GM19455 (cell line): ENCODE results near the gene FCHO2.
"Not testable (repeated sequence)": the region's sequence is repeated elsewhere in the genome, so short reads cannot be mapped to it uniquely, and the experiment has no call there.

Source experiments
- ATAC-seq: cut with Tn5 transposase; IDR thresholded peaks from one replicate; pipeline ENCODE4 v1.9.1; 2021; ENCODE audit not compliant: unreplicated experiment

The FCHO2 gene

GRCh38 chr5:72955768-72956323 is at the start of gene FCHO2:
Gene FCHO2, plus strand, starts transcription at chr5:72956041. Its CDS starts 56 bp downstream, at chr5:72956097.
- ATAC-seq = peak; percentile 92

- ATAC-seq = no peak
These were observed 49.0 kb upstream of the FCHO2 start for GRCh38 chr5:72906806-72907205.

- no peak for ATAC-seq
These were observed 47.2 kb upstream of the FCHO2 start for GRCh38 chr5:72908664-72909063.

- no peak for ATAC-seq
These were observed 38.5 kb upstream of the FCHO2 start for GRCh38 chr5:72917371-72917776.

GRCh38 chr5:72920690-72921502 is 34.9 kb upstream of the FCHO2 start:
- no peak for ATAC-seq

- ATAC-seq = no peak
These were observed 34.0 kb upstream of the FCHO2 start for GRCh38 chr5:72921886-72922285.

GRCh38 chr5:72922422-72922821 is 33.4 kb upstream of the FCHO2 start:
- no peak for ATAC-seq

GRCh38 chr5:72925336-72926010 is 30.4 kb upstream of the FCHO2 start:
- ATAC-seq = no peak

GRCh38 chr5:72932686-72933085 is 23.2 kb upstream of the FCHO2 start:
- ATAC-seq = not testable (repeated sequence)

- not testable (repeated sequence) for ATAC-seq
These were observed 20.7 kb upstream of the FCHO2 start for GRCh38 chr5:72934953-72935725.

- no peak for ATAC-seq
These were observed 18.9 kb upstream of the FCHO2 start for GRCh38 chr5:72936893-72937292.

GRCh38 chr5:72937517-72938061 is 18.3 kb upstream of the FCHO2 start:
- no peak for ATAC-seq

GRCh38 chr5:72938206-72938605 is 17.6 kb upstream of the FCHO2 start:
- no peak for ATAC-seq

- ATAC-seq = no peak
These were observed 15.8 kb upstream of the FCHO2 start for GRCh38 chr5:72940082-72940481.

- ATAC-seq = no peak
These were observed 12.5 kb upstream of the FCHO2 start for GRCh38 chr5:72943307-72943706.

GRCh38 chr5:72947498-72947897 is 8.3 kb upstream of the FCHO2 start:
- ATAC-seq = no peak

GRCh38 chr5:72949481-72949880 is 6.4 kb upstream of the FCHO2 start:
- ATAC-seq = no peak

- ATAC-seq = no peak
These were observed 4.0 kb upstream of the FCHO2 start for GRCh38 chr5:72951671-72952468.

GRCh38 chr5:72954389-72954788 is 1.5 kb upstream of the FCHO2 start:
- ATAC-seq = no peak

GRCh38 chr5:72955143-72955767 is 586 bp upstream of the FCHO2 start:
- ATAC-seq = peak; percentile 53
